Measurements from ENCODE around the gene CUL9.

The CUL9 gene

GRCh38 chr6:43172104-43173007, 9.6 kb upstream of the CUL9 start:
- peak; percentile 16 to 20 for DNase-seq (ENCODE audit: low read depth in 2 of 2, low spot score in 1 of 2)

- no peak for DNase-seq (ENCODE audit: low read depth in 2 of 2, low spot score in 1 of 2)
Observed at GRCh38 chr6:43173591-43174262, 8.3 kb upstream of the CUL9 start.

GRCh38 chr6:43174263-43175112, 7.5 kb upstream of the CUL9 start:
- DNase-seq (ENCODE audit: low read depth in 2 of 2, low spot score in 1 of 2), result peak; percentile 76 to 88

- DNase-seq (ENCODE audit: low read depth in 2 of 2, low spot score in 1 of 2), result no peak
Observed at GRCh38 chr6:43175676-43176422, 6.1 kb upstream of the CUL9 start.

- DNase-seq (ENCODE audit: low read depth in 2 of 2, low spot score in 1 of 2), result no peak
Observed at GRCh38 chr6:43176423-43176786, 5.6 kb upstream of the CUL9 start.

DNA sequence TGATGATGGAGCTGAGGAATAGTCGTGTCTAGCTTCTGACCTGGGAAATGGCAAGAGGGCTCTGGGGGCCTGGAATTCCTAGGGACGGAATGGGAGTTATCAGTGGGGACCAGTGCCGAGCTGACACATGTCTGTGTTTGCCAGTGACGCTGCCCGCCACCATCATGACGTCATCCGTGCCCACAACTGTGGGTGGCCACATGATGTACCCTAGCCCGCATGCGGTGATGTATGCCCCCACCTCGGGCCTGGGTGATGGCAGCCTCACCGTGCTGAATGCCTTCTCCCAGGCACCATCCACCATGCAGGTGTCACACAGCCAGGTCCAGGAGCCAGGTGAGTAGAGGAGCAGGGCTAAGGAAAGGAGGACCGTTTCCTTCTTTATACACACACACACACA, 3.8 kb upstream of the CUL9 start:
- DNase-seq (ENCODE audit: low read depth in 2 of 2, low spot score in 1 of 2), result no peak

DNA sequence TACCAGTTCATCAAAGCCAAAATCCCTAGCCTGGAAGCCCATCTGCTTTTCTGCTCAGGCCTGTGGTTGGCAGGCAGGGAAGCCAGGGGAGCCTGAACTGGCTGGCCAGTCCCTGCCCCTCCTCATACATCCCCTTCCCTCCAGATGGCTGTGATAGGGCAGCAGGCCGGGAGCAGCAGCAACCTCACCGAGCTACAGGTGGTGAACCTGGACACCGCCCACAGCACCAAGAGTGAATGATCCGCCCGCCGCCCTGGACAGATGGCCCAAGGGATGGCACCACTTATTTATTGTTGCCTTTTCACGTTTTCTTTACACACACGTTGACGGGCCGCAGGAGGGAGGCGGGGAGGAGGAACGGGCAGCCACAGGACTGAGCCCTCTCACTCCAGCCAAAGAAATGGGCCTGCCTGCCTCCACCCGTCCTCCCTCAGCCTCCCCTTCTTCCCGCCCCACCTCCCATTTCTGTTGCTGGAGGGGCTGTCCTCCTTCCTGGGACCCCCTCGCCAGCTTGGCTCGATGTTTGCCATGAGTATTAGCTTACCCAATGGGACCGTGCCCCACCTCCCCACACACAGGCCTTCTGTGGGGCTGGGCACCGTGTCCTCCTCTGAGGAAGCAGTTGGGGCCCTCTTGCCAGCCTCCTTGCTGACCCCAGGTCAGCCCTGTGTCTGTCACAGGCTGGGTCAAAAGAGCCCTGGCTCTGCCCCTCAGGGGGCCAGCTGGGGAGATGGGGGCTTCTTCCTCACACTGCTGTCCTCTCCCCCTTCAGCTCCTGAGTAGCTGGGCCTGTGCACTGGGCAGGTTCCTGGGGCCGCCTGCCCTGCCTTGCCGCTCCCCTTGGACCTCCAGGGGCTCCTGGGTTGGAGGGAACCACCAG, 2.8 kb upstream of the CUL9 start:
- no peak for DNase-seq (ENCODE audit: low read depth in 2 of 2, low spot score in 1 of 2)

GRCh38 chr6:43180058-43180457, 1.9 kb upstream of the CUL9 start:
- DNase-seq (ENCODE audit: low read depth in 2 of 2, low spot score in 1 of 2), result no peak

DNA sequence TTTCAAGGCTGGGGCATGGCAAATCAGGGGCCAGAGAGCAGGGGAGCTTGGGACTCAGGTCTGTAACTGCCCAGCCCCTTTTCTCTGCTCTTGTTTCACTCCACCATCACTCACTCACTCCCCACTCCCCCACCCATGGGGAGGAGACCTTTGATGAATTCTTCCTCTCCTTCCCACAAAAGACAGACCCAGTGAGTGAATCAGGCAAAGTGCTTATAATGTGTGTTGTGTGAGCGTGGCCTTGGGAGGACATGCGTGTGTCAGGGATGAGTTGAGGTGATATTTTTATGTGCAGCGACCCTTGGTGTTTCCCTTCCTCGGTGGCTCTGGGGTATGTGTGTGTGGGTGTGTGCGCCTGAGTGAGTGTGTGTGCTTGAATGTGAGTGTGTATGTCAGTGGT, 1.0 kb upstream of the CUL9 start:
- DNase-seq (ENCODE audit: low read depth in 2 of 2, low spot score in 1 of 2), result no peak

DNA sequence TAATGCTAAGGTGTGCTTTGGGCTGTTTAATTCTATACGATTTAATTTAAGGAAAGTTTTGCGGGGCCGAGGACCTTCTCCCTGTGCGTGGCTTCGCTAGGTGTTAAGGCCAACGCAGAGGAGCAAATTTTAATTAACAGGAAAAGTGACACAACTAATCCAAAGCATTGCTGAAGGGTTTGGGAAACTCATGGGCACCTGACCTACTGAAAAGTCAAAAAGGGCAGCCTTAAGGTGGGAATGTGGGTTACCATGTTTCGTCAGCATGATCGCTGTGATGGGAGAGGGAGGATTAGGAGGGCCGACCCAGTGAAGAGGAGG, 415 bp upstream of the CUL9 start:
- no peak for DNase-seq (ENCODE audit: low read depth in 2 of 2, low spot score in 1 of 2)

- no peak for DNase-seq (ENCODE audit: low read depth in 2 of 2, low spot score in 1 of 2)
Observed at GRCh38 chr6:43183441-43183840, 1.4 kb downstream of the CUL9 start.

DNA sequence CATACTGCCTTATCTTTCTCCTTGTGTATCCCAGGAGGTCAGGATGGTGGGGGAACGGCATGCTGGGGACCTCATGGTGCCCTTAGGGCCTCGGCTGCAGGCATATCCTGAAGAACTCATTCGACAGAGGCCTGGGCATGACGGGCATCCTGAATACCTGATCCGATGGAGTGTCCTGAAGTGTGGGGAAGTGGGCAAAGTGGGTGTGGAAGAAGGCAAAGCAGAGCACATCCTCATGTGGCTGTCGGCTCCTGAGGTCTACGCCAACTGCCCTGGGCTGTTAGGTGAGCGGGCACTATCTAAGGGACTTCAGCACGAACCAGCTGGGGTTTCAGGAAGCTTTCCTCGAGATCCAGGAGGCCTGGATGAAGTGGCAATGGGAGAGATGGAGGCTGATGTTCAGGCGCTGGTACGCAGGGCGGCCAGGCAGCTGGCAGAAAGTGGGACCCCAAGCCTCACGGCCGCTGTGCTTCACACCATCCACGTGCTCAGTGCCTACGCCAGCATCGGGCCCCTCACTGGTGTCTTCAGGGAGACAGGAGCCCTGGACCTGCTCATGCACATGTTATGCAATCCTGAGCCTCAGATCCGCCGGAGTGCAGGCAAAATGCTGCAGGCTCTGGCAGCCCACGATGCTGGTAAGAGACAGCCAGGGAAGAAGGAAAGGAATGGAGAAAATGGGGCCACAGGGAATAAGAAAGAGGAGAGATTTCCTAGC, 2.4 kb downstream of the CUL9 start:
- DNase-seq (ENCODE audit: low read depth in 2 of 2, low spot score in 1 of 2), result no peak

DNA sequence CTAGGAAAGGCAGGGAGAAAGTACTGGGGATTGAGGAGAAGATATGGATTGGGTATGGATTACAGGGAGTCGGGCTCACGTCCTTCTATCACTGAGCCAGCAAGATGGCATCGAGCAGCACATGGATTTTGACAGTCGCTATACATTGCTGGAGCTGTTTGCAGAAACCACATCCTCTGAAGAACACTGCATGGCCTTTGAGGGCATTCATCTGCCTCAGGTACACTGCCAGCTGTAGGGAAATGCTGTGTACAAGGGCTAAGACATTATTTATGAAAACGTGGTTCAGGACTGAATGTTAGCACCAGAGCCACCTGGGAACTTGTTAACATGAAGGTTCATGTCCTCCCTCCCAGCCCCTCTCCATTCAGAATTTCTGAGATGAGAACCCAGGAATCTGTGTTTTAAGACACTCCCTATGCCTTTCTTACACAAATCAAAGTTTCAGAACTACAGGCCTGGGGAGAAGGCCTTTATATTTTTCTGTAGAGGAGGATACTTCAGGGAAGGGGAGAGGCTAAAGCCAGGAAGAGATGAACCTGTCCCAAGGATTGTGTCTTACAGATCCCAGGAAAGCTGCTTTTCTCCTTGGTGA, 3.5 kb downstream of the CUL9 start:
- DNase-seq (ENCODE audit: low read depth in 2 of 2, low spot score in 1 of 2), result no peak

DNA sequence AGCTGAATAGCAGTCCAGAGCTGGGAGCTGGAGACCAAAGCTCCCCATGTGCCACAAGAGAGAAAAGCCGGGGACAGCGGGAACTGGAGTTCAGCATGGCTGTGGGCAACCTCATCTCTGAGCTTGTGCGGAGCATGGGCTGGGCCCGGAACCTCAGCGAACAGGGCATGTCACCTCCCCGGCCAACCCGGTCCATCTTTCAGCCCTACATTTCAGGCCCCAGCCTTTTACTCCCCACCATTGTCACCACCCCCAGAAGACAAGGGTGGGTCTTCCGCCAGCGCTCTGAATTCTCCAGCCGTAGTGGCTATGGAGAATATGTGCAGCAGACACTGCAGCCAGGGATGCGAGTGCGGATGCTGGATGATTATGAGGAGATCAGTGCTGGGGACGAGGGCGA, 4.0 kb downstream of the CUL9 start:
- DNase-seq (ENCODE audit: low read depth in 2 of 2, low spot score in 1 of 2), result no peak

DNA sequence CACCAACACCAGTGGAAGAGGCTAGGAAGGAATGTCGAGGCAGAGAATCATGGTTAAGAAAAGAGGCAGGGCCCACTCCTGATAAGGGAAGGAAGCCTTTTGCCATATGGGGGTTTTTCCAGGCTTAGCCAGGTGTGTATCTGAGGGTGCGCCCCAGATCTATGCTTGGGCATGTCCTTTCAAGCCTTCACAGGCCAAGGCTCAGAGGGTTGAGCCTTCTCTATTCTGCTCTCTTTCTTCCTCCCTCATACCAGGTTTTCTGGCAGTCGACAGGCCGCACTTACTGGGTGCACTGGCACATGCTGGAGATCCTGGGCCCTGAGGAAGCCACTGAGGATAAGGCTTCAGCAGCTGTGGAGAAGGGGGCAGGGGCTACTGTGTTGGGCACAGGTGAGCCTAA, 4.7 kb downstream of the CUL9 start:
- no peak for DNase-seq (ENCODE audit: low read depth in 2 of 2, low spot score in 1 of 2)

GRCh38 chr6:43187821-43188220, 5.8 kb downstream of the CUL9 start:
- DNase-seq (ENCODE audit: low read depth in 2 of 2, low spot score in 1 of 2), result no peak

GRCh38 chr6:43188426-43188825, 6.4 kb downstream of the CUL9 start:
- no peak for DNase-seq (ENCODE audit: low read depth in 2 of 2, low spot score in 1 of 2)

GRCh38 chr6:43189776-43190304, 7.8 kb downstream of the CUL9 start:
- DNase-seq (ENCODE audit: low read depth in 2 of 2, low spot score in 1 of 2), result no peak

DNA sequence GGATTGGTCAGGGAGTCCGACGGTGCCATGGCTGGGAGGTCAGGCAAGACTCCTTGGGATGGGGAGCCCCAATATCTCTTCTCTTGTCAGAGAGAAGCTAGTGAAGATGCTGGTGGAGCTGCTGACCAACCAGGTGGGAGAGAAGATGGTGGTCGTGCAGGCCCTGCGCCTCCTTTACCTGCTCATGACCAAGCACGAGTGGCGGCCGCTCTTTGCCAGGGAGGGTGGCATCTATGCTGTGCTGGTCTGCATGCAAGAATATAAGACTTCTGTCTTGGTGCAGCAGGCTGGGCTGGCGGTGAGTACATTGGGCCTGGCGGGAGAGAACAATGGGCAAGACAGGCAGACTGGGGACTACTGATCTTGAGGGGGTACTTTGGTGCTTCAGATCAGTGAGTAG, 10.9 kb downstream of the CUL9 start:
- no peak for DNase-seq (ENCODE audit: low read depth in 2 of 2, low spot score in 1 of 2)
